ENCODE data around the gene NCF2. TPM values are rescaled to one million over a fixed set of nuclear protein-coding genes. Genes with fewer than 3 reads are reported as not detected.

Gene NCF2, protein sequence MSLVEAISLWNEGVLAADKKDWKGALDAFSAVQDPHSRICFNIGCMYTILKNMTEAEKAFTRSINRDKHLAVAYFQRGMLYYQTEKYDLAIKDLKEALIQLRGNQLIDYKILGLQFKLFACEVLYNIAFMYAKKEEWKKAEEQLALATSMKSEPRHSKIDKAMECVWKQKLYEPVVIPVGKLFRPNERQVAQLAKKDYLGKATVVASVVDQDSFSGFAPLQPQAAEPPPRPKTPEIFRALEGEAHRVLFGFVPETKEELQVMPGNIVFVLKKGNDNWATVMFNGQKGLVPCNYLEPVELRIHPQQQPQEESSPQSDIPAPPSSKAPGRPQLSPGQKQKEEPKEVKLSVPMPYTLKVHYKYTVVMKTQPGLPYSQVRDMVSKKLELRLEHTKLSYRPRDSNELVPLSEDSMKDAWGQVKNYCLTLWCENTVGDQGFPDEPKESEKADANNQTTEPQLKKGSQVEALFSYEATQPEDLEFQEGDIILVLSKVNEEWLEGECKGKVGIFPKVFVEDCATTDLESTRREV
- polyA plus RNA-seq = 10 to 100 TPM in 1 of 3 donors, 1 to 10 TPM in 2; 1.5 to 13.3 (median 3.7) TPM

DNA sequence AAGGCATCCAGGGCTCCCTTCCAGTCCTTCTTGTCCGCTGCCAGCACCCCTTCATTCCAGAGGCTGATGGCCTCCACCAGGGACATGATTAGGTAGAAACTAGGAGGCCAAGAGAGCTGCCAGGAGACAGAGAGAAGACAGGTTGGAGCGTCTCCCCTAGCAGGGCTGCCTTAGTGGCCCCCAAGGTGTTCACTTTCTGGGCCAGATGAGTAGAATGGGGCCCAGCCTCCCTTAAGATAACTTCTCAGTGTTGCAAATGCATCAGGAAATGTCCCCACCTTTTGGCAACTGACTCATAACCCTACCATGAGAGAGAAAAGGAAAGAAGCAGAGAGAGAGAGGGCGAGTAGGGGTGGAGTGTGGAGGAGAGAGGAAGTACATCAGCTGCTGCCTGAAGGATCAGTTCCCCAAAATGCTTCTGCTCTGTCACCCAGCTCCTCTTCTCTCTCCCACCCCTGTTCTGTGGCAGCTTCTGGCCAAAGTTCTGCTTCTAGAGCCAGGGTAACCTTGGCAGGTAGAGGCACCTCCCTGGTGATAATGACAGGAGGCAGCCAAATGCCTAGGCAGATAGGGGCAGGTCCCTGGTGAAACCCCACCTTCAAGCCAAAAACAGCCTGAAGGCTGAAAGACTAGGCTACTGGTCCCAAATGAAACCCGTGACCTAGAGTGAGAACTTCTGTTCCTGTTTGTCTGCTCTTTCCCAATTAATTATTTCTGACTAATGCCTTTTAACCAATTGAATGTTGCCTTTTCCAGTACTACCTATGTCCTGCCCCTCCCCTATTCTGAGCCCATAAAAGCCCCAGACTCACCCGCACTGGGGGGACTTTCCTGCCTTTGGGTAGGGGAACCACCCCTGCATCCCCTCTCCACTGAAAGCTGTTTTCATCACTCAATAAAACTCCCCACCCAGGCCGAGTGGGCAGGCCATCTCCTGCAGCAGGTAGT, at the start of gene NCF2:
Gene NCF2 (minus strand): TSS at position 216 of the 948 bp plus-strand sequence. CDS start 130 bp downstream, at position 86.
- H3K9me3 Mint-ChIP-seq = no peaks in the 10 kb centered on the region
- no peak within 1 kb of the TSS for H3K27ac Mint-ChIP-seq
- H3K4me3 Mint-ChIP-seq = no peak within 1 kb of the TSS
- H3K4me1 Mint-ChIP-seq = no peaks in the 10 kb centered on the region
- no peak for DNase-seq
- H3K36me3 Mint-ChIP-seq = no peaks in the 10 kb centered on the region
- H3K27me3 Mint-ChIP-seq (ENCODE audit: low read depth in 3 of 3) = peaks cover 2 to 7% (median 3%) of the 10 kb centered on the region in 3 donors

DNA sequence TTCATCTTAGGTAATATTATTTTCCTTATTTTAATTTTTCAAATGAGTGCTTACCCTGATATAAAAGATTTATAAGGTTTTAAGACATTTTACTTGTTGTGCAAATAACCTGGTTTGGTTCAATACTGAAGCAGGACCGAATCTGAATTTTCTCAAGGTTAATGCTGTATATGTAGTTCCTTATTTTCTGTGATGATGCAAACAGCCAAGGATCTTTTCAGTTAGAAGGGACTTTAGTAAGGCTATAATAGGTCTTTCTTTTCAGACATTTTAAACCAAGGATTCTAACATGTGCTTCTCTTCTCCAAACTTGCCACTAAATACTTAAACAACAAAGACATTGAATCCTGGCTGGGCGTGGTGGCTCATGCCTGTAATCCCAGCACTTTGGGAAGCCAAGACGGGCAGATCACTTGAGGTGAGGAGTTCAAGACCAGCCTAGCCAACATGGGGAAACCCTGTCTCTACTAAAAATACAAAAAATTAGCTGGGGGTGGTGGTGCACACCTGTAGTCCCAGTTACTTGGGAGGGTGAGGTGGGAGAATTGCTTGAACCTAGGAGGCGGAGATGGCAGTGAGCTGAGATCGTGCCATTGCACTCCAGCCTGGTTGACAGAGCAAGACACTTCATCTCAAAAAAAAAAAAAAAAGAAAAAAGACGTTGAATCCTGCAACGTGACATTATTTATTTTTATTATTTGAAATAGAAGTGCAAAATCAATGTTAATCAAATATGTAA, 48.6 kb upstream of the NCF2 start:
- H3K9me3 Mint-ChIP-seq = no peaks in the 10 kb centered on the region
- no peak overlapping the region for H3K4me3 Mint-ChIP-seq
- no peak for DNase-seq
- H3K36me3 Mint-ChIP-seq = no peaks in the 10 kb centered on the region
- peaks cover 22 to 27% of the 10 kb centered on the region in 2 donors for H3K4me1 Mint-ChIP-seq
- peaks cover 9 to 19% (median 15%) of the 10 kb centered on the region in 3 donors for H3K27me3 Mint-ChIP-seq (ENCODE audit: low read depth in 3 of 3)
- H3K27ac Mint-ChIP-seq = no peak overlapping the region

DNA sequence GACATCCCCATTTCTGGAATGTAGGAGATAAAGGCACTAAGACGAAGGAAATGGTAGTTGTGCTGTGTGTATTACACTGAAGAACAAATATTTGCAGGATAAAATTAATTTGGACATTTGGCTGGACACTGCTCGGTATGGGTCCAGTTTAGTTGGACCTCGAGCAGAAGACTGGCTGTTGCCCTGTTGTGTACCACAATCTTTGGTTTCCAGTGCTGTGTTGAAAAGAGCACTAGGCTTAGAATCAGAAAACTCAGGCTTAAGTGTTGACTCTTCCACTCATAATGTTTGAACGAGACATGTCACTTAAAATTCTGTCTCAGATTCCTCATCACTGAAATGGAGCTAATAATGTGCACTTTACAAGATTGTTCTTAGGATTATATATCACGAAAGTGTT, 46.5 kb upstream of the NCF2 start:
- Mint-ChIP-seq H3K36me3 (peaks cover 0 to 1% (median 0%) of the 10 kb centered on the region in 3 donors), H3K4me1 (peaks cover 41 to 47% of the 10 kb centered on the region in 2 donors), H3K27ac (peak overlapping the region in 4 of 6 donors; percentile 5 to 100 (median 96)), H3K9me3 (no peaks in the 10 kb centered on the region), H3K4me3 (peak overlapping the region; percentile 98 to 100 (median 100)), H3K27me3 (ENCODE audit: low read depth in 3 of 3) (peaks cover 9 to 19% (median 15%) of the 10 kb centered on the region in 3 donors)
- no peak for DNase-seq

DNA sequence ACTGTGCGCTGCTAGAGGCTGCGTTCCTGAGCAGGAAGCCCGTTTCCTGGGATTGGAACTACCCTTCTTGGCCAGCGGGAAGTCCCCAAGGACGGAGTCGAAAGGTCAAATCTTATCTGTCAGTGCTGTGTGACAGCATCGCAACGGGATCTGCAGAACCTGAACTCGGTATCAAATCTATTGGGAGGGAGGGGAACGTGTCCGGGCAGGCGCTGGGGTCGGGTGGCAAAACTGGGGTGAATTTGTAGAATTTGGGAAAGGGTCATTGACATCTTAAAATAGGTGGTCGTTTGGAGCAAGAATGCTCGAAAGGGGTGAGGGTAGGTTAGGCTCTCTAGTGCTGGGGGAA, 46.0 kb upstream of the NCF2 start:
- no peaks in the 10 kb centered on the region for H3K9me3 Mint-ChIP-seq
- H3K4me1 Mint-ChIP-seq = peaks cover 44 to 52% of the 10 kb centered on the region in 2 donors
- no peak for DNase-seq
- peaks cover 0 to 4% (median 0%) of the 10 kb centered on the region in 3 donors for H3K36me3 Mint-ChIP-seq
- H3K27me3 Mint-ChIP-seq (ENCODE audit: low read depth in 3 of 3) = peaks cover 9 to 19% (median 13%) of the 10 kb centered on the region in 3 donors
- peak overlapping the region; percentile 98 to 100 (median 100) for H3K4me3 Mint-ChIP-seq
- peak overlapping the region; percentile 88 to 100 (median 98) for H3K27ac Mint-ChIP-seq

DNA sequence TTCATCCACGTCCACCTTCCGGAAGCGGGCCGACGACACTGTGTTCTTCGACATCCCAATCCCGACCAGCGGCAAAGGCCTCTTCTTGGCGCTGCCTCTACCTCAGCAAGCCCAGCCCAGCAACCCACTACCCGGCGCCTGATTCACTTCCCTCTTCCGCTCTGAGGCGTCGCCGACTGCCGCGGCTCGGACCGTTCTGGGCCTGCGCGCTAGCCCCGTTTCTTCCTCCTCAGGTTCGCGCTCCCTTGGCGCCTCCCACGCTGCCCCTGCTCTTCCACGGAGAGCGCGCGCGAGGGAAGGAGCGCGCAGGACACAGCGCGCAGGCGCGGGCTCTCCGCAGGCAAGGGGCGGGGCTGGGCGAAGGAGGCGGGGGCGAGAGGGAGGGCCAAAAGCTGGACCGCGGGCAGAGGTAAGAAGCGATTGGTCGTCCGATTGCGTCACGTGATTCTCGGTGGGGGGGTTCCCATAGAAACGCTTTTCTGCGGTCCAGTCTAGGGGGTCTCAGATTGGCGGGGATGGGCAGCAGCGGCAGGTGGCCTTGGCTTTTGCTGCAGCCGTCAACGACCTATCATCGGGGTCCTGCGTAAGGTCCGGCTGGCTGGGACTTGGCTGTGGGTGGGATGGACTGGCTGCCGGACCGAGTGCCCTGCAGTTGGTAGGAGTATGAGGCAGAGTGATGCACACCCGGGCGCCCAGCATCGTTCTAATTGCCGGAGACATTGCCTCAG, 45.5 kb upstream of the NCF2 start, which contains the start of gene ARPC5:
Gene ARPC5 (minus strand): TSS at position 178 of the 728 bp plus-strand sequence. CDS start 124 bp downstream, at position 54.
- Mint-ChIP-seq H3K4me3 (peak within 1 kb of the TSS; percentile 98 to 100 (median 100)), H3K36me3 (peaks cover 3 to 6% (median 3%) of the 10 kb centered on the region in 3 donors), H3K27me3 (ENCODE audit: low read depth in 3 of 3) (peaks cover 9 to 19% (median 13%) of the 10 kb centered on the region in 3 donors), H3K27ac (peak within 1 kb of the TSS; percentile 95 to 100 (median 98)), H3K4me1 (peaks cover 47 to 57% of the 10 kb centered on the region in 2 donors), H3K9me3 (no peaks in the 10 kb centered on the region)
- peak; percentile 94 to 95 (median 95) for DNase-seq

DNA sequence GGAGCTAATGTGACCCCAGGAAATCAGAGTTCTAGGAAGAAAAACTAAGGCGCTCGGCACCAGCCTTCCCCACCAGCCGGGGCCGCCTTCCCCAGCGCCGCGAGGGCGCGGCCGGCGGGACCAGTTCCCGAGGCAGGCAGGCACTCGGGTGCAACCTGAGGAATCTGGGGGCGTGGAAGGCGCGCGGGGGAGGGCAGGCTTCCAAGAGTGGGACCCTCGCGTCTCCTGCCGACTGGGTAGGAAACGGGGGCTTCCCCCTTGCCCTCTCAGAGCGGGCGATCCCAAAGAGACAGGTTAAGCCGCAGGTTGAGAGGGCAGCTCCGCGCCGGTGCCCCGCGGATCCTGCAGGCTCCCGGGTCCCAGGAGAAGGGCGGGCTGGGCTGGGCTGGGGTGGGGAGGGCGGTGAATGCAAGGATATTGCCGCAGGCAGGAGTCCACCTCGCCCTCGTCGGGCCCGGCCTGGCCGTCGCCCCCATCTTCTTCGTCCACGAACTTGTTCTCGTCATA, 44.9 kb upstream of the NCF2 start:
- Mint-ChIP-seq H3K4me1 (peaks cover 52 to 64% of the 10 kb centered on the region in 2 donors), H3K27me3 (ENCODE audit: low read depth in 3 of 3) (peaks cover 9 to 19% (median 13%) of the 10 kb centered on the region in 3 donors), H3K27ac (peak overlapping the region; percentile 95 to 100 (median 98)), H3K4me3 (peak overlapping the region; percentile 98 to 100 (median 100)), H3K36me3 (peaks cover 8 to 9% (median 8%) of the 10 kb centered on the region in 3 donors), H3K9me3 (no peaks in the 10 kb centered on the region)
- peak in 1 of 3 donors; percentile 7 for DNase-seq

DNA sequence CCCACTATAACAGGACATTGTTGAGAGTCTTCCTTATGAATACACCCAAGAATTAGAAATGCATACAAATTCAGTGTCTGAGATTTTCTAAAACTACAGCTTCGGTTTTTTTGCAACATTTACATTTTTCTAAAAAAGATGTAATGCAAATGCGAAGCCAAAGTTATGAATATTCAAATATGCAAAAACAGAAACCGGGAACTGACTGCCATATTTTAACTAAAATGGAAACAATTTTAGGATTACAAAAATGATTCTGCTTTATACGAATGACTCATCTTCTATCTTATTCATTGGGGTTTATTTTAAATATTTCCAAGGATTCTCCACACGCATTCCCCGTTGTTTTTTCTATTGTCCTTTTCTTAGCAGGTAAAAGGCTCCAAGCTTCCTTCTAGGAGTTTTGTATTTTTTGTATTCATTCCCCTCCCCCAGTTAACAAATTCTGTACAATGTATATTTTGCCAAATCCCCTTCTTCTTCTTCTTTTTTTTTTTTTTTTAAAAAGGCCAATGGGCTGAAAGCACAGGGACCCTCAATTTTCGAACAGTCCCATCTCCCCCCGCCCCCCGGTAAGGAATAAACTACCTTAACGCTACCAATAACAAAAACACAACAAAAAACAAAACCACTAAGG, 44.3 kb upstream of the NCF2 start:
- peaks cover 8 to 12% (median 9%) of the 10 kb centered on the region in 3 donors for H3K36me3 Mint-ChIP-seq
- peak overlapping the region; percentile 96 to 100 (median 99) for H3K4me3 Mint-ChIP-seq
- peaks cover 9 to 17% (median 13%) of the 10 kb centered on the region in 3 donors for H3K27me3 Mint-ChIP-seq (ENCODE audit: low read depth in 3 of 3)
- no peak for DNase-seq
- H3K4me1 Mint-ChIP-seq = peaks cover 52 to 67% of the 10 kb centered on the region in 2 donors
- H3K27ac Mint-ChIP-seq = peak overlapping the region; percentile 69 to 95 (median 86)
- H3K9me3 Mint-ChIP-seq = no peaks in the 10 kb centered on the region

DNA sequence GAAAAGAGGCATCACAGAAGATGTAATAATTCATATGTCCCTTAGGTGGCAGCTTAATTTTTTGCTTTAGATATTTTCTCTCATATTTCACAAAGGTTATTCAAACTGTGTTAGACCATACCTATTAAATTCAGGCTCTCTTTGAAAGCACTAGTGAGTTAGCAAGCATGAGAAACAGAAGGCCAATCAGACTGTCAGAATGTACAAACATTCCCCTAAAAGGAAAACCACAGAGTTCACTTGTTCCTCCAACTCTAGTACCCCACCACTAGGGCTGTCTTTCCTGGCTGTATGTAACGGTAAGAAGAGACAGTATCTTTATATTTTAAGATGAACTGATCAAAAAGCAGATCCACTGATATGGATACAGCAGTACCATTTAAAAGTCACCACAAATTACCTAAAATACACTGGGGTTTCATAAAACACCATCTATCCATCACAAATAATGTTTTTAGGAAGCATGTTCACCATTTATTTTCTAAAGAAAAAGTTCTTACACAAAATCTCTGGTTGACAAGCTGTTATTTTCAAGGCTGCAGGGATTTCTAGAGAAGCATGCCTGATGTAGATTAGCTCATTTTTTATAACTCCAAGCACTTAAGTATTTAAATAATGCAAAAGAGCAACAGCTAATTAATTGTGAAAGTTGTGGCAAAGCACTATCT, 43.6 kb upstream of the NCF2 start:
- Mint-ChIP-seq H3K27me3 (ENCODE audit: low read depth in 3 of 3) (peaks cover 9 to 17% (median 13%) of the 10 kb centered on the region in 3 donors), H3K4me3 (peak overlapping the region; percentile 96 to 100 (median 99)), H3K36me3 (peaks cover 10 to 13% (median 12%) of the 10 kb centered on the region in 3 donors), H3K27ac (peak overlapping the region; percentile 69 to 95 (median 86)), H3K4me1 (peaks cover 54 to 73% of the 10 kb centered on the region in 2 donors), H3K9me3 (no peaks in the 10 kb centered on the region)
- DNase-seq = peak; percentile 36 to 43 (median 37)

DNA sequence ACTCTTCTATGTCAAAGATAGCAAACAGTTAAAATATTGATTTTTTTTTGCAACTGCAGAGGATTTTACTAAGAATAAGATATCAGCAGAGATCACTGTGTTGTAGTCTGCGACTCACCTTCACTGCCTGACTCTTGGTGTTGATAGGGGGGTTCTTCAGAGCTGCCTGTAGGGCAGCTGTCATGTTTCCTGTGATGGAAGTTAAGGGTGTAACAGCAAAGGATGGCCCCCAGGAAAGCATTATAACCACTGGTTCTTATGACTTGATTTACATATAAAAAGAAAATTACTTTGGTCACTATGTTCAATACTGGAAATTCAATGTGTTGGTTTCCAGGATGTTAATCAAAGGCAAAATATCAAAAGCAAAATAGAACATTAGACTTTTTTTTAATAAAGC, 42.7 kb upstream of the NCF2 start:
- peaks cover 9 to 17% (median 13%) of the 10 kb centered on the region in 3 donors for H3K27me3 Mint-ChIP-seq (ENCODE audit: low read depth in 3 of 3)
- no peaks in the 10 kb centered on the region for H3K9me3 Mint-ChIP-seq
- peak overlapping the region; percentile 69 to 95 (median 86) for H3K27ac Mint-ChIP-seq
- peaks cover 61 to 81% of the 10 kb centered on the region in 2 donors for H3K4me1 Mint-ChIP-seq
- DNase-seq = no peak
- H3K36me3 Mint-ChIP-seq = peaks cover 17 to 18% (median 18%) of the 10 kb centered on the region in 3 donors
- H3K4me3 Mint-ChIP-seq = peak overlapping the region; percentile 96 to 100 (median 99)

DNA sequence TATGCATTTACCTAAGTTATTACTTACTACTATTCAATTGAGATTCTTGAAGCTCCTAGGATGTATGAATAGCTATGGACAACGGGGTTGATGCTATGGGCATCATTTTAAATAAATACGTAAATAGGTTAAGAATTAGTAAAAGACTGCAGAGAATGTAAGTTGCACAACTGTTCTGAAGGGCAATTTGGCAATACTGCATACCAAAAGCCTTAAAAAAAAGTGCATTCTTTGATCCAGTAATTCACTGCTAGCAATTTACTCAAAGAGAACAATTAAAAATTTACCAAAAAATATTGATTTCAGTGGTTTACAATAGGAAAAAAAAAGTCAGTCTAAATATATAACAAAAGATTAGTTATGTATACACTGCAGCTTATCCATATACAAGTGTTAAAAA, 41.9 kb upstream of the NCF2 start:
- no peak for DNase-seq
- Mint-ChIP-seq H3K36me3 (peaks cover 17 to 18% (median 18%) of the 10 kb centered on the region in 3 donors), H3K4me1 (peaks cover 61 to 85% of the 10 kb centered on the region in 2 donors), H3K9me3 (no peaks in the 10 kb centered on the region), H3K27me3 (ENCODE audit: low read depth in 3 of 3) (peaks cover 9 to 17% (median 13%) of the 10 kb centered on the region in 3 donors), H3K4me3 (peak overlapping the region; percentile 21 to 100 (median 99)), H3K27ac (peak overlapping the region in 2 of 6 donors; percentile 45 to 53)

DNA sequence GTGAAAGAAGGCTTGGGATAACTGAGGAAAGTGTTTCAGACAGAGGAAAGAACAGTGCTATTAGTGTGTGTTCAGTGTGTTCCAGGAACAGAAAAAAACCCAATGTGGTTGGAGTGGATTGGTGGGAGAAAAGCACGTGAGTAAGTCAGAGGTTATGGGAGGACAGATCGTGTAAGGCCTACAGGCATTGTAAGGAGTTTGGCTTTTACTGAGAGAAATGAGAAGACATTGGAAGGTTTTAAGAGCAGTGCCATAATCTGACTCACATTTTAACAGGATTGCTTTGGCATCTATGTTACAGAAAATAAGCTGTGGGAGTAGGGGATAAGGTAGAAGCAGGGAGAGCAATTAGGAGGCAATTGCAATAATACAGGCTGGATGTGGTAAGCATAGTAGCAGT, 40.5 kb upstream of the NCF2 start:
- peaks cover 3 to 10% (median 4%) of the 10 kb centered on the region in 3 donors for H3K27me3 Mint-ChIP-seq (ENCODE audit: low read depth in 3 of 3)
- no peaks in the 10 kb centered on the region for H3K9me3 Mint-ChIP-seq
- DNase-seq = no peak
- H3K4me1 Mint-ChIP-seq = peaks cover 54 to 88% of the 10 kb centered on the region in 2 donors
- H3K4me3 Mint-ChIP-seq = peak overlapping the region in 4 of 5 donors; percentile 2 to 77 (median 45)
- peaks cover 17 to 18% (median 18%) of the 10 kb centered on the region in 3 donors for H3K36me3 Mint-ChIP-seq
- peak overlapping the region; percentile 3 to 60 (median 19) for H3K27ac Mint-ChIP-seq

Measured in immature natural killer cell (primary cell).